K562 (cell line): Measurements from ENCODE around the gene TTC38. TPM values are rescaled to one million over a fixed set of nuclear protein-coding genes. Genes with fewer than 3 reads are reported as not detected.
A peak's percentile ranks its signal among the peaks of the same experiment; 100 is the strongest.

Experiments
- ATAC-seq: fragments of 200-7000 bp; cut with Tn5 transposase; 3 replicates; pipeline ENCODE4 v1.9.1; 2020; ENCODE audit warnings: moderate library complexity
- BruUV-seq: library from RNA; stranded (reverse); fragments of 400-500 nt; replicated peaks from 2 replicates; lab custom pipeline; 2021; lab: Mats Ljungman, UMichigan
- CTCF ChIA-PET: fragments of 300-600 bp; formaldehyde crosslinking; extraction: SDS; loops from one replicate; lab custom pipeline; 2021; ENCODE audit warnings: low intra/inter-chr PET ratio; lab: Yijun Ruan, JAX
- POLR2A ChIA-PET: fragments of 300-600, 350-650 bp; sonication (Branson Sonifier 250); formaldehyde crosslinking; extraction: SDS; loops from one replicate; lab custom pipeline; 2021; ENCODE audit warnings: antibody characterized with exemption, inconsistent platforms; lab: Yijun Ruan, JAX
- DNase-seq, 4 experiments: peaks; one replicate each; pipeline versions ENCODE4 v3.0.0 to v3.0.0-alpha.2; 2011 to 2018; ENCODE audit warnings: low spot score in 3 of 4, mixed read lengths in 3 of 4; ENCODE audit errors: extremely low read depth in 1 of 4
- FAIRE-seq: peaks from 2 replicates; lab custom pipeline; 2011; peaks lifted over from hg19 to GRCh38; lab: Jason Lieb, UNC
- H2AFZ ChIP-seq: 2 replicates; pipeline ENCODE4 v1.6.0; 2011; ENCODE audit warnings: low read depth, low read length, control low read depth, inconsistent platforms
- H3K27ac ChIP-seq: fragments of 200-600 bp; 3 replicates; pipeline ENCODE4 v1.8.0; 2011; ENCODE audit warnings: low read depth, mild to moderate bottlenecking, control low read depth, inconsistent platforms, low read length, moderate library complexity, mixed read lengths; ENCODE audit errors: extremely low read depth
- H3K27me3 ChIP-seq, 2 experiments: fragments of 300-600 bp in 1 of 2; 2 replicates in 1 of 2; 3 replicates in 1 of 2; pipeline versions ENCODE4 v1.6.0 to v1.8.0; 2011; ENCODE audit warnings: inconsistent platforms in 2 of 2, low read length in 2 of 2, mild to moderate bottlenecking in 1 of 2, mixed read lengths in 1 of 2, moderate library complexity in 1 of 2; ENCODE audit not compliant: control insufficient read depth in 2 of 2, insufficient read depth in 2 of 2
- H3K36me3 ChIP-seq: fragments of 300-600 bp; 3 replicates; pipeline ENCODE4 v1.8.0; 2011; ENCODE audit warnings: mild to moderate bottlenecking, low read length, inconsistent platforms; ENCODE audit not compliant: control insufficient read depth, insufficient read depth
- H3K4me1 ChIP-seq, 2 experiments: fragments of 200-600 bp in 1 of 2; replicated peaks in 1 of 2; 2 replicates in 1 of 2; 3 replicates in 1 of 2; pipeline versions ENCODE4 v1.5.1 to v1.8.0; 2011; ENCODE audit warnings: inconsistent platforms in 2 of 2, low read length in 2 of 2, mild to moderate bottlenecking in 1 of 2, mixed read lengths in 1 of 2, moderate library complexity in 1 of 2; ENCODE audit not compliant: control insufficient read depth in 2 of 2, insufficient read depth in 2 of 2
- H3K4me2 ChIP-seq: 2 replicates; pipeline ENCODE4 v1.6.1; 2011; ENCODE audit warnings: low read length, control low read depth, inconsistent platforms, mixed read lengths; ENCODE audit not compliant: insufficient read depth
- H3K4me3 ChIP-seq: fragments of 200-600 bp; sonication (generic), shearing (Covaris generic); 2 replicates; pipeline ENCODE4 v1.5.1; 2016; ENCODE audit warnings: control low read depth, inconsistent platforms
- H3K79me2 ChIP-seq: fragments of 200-600 bp; 3 replicates; pipeline ENCODE4 v1.8.0; 2011; ENCODE audit warnings: low read length, inconsistent platforms; ENCODE audit not compliant: control insufficient read depth, insufficient read depth
- H3K9ac ChIP-seq, 2 experiments: 2 replicates each; pipeline versions ENCODE4 v1.6.0 to v1.6.1; 2011; ENCODE audit warnings: low read depth in 2 of 2, low read length in 2 of 2, control low read depth in 1 of 2, inconsistent platforms in 1 of 2, mild to moderate bottlenecking in 1 of 2, mixed read lengths in 1 of 2; ENCODE audit not compliant: insufficient read depth in 1 of 2
- H3K9me1 ChIP-seq: one replicate; pipeline ENCODE4 v1.6.0; 2011; ENCODE audit warnings: inconsistent platforms, mild to moderate bottlenecking, low read length, moderate library complexity; ENCODE audit not compliant: control insufficient read depth, insufficient read depth
- H3K9me3 ChIP-seq: replicated peaks from 2 replicates; pipeline ENCODE4 v1.5.1; 2011; ENCODE audit warnings: low read depth, low read length, inconsistent platforms; ENCODE audit not compliant: control insufficient read depth, insufficient read depth
- H4K20me1 ChIP-seq: replicated peaks from 2 replicates; pipeline ENCODE4 v1.6.1; 2011; ENCODE audit warnings: low read length, inconsistent platforms, mixed read lengths; ENCODE audit not compliant: control insufficient read depth, insufficient read depth
- HMG20A ChIP-seq: fragments of 450-650 bp; formaldehyde crosslinking; conservative IDR thresholded peaks from 2 replicates; pipeline ENCODE4 v1.4.0; 2020; ENCODE audit warnings: mild to moderate bottlenecking, mixed read lengths
- MEF2D ChIP-seq: conservative IDR thresholded peaks from 2 replicates; pipeline ENCODE4 v1.6.1; 2016; ENCODE audit warnings: low read depth, missing genetic modification characterization, missing compliant biosample characterization
- NELFE ChIP-seq: IDR thresholded peaks from 2 replicates; pipeline ENCODE4 v1.6.1; 2011; ENCODE audit warnings: mild to moderate bottlenecking; ENCODE audit not compliant: insufficient read depth, insufficient read length
- TFAM ChIP-seq: fragments of 250-450 bp; sonication (Bioruptor Pico); conservative IDR thresholded peaks from 2 replicates; pipeline ENCODE4 v1.5.0; 2021; ENCODE audit warnings: mild to moderate bottlenecking, moderate library complexity
- TOE1 ChIP-seq, 2 experiments: fragments of 450-650 bp in 1 of 2; sonication (generic) in 1 of 2; formaldehyde crosslinking in 1 of 2; IDR thresholded peaks; 2 replicates each; pipeline versions ENCODE4 v1.7.1 to v1.8.0; 2016 to 2022; ENCODE audit warnings: borderline replicate concordance in 2 of 2, mild to moderate bottlenecking in 2 of 2, antibody characterized with exemption in 1 of 2, inconsistent platforms in 1 of 2, low read depth in 1 of 2, missing genetic modification reagents in 1 of 2, moderate library complexity in 1 of 2
- ZNF253 ChIP-seq: fragments of 250-450 bp; sonication (Bioruptor Pico); conservative IDR thresholded peaks from 2 replicates; pipeline ENCODE4 v1.6.1; 2021; ENCODE audit warnings: mild to moderate bottlenecking
- ZNF384 ChIP-seq: IDR thresholded peaks from 2 replicates; pipeline ENCODE4 v1.6.1; 2012; ENCODE audit warnings: low read depth, low read length, improper control_type of control experiment
- ZNF408 ChIP-seq: fragments of 250-450 bp; sonication (Bioruptor Pico); IDR thresholded peaks from 2 replicates; pipeline ENCODE4 v1.4.0; 2020; ENCODE audit warnings: low read depth, mild to moderate bottlenecking, moderate library complexity
- ZNF551 ChIP-seq: fragments of 250-450 bp; sonication (Bioruptor Pico); IDR thresholded peaks from 2 replicates; pipeline ENCODE4 v1.5.0; 2021; ENCODE audit warnings: mild to moderate bottlenecking, moderate library complexity
- ZNF695 ChIP-seq: fragments of 450-650 bp; formaldehyde crosslinking; IDR thresholded peaks from 2 replicates; pipeline ENCODE4 v1.4.0; 2020; ENCODE audit warnings: mild to moderate bottlenecking, moderate library complexity
- WGBS: fragments of 100-300 bp; shearing (Covaris generic); methylation state at CpG from one replicate; pipeline ENCODE4 v1.1.6; 2016; ENCODE audit warnings: low coverage, mixed read lengths; ENCODE audit not compliant: insufficient coverage; ENCODE audit errors: missing lambda C conversion rate; 5-methylcytosine and 5-hydroxymethylcytosine counted together
- in situ Hi-C: fragments of 300-500 bp; cut with MboI; formaldehyde crosslinking; loops from 4 replicates; pipeline ENCODE4 v1.15.0; 2018; ENCODE audit warnings: inconsistent platforms, mixed read lengths
- intact Hi-C: fragments of 100-400 bp; cut with micrococcal nuclease; formaldehyde crosslinking; loops from 2 replicates; pipeline ENCODE4 v1.14.2; 2022
- polyA plus RNA-seq, 8 experiments: library from polyadenylated mRNA; depleted of rRNA in 4 of 8; stranded (reverse) in 5 of 8; unstranded in 3 of 8; fragments of >200 nt; fragmentation: Nextera tagmentation in 2 of 8; fragmentation: Illumina TruSeq in 1 of 8; extraction: Ambion mirVana in 2 of 8; extraction: Trizol in 1 of 8; gene quantifications; 2 replicates each; pipeline versions ENCODE4 v1.2.1 to v1.2.3, GENCODE V29; 2011 to 2014; ENCODE audit warnings: inconsistent platforms in 1 of 8, missing spikeins in 1 of 8
- total RNA-seq, 7 experiments: library from RNA; depleted of rRNA in 6 of 7; stranded (reverse); fragments of >200 nt in 6 of 7; fragmentation: Illumina TruSeq in 2 of 7; extraction: Trizol in 2 of 7; gene quantifications; 2 replicates each; pipeline versions ENCODE4 v1.2.1 to v1.2.3, GENCODE V29; 2011 to 2021; ENCODE audit warnings: low replicate concordance in 1 of 7
- TF ChIP-seq, protein P1 (sequence below): fragments of 450-650 bp; IDR thresholded peaks from 2 replicates; pipeline ENCODE4 v1.6.1; 2018; ENCODE audit not compliant: partially characterized antibody
- TF ChIP-seq, protein P2 (sequence below): sonication (generic); formaldehyde crosslinking; IDR thresholded peaks from 2 replicates; pipeline ENCODE4 v1.8.0; 2023; ENCODE audit warnings: missing genetic modification reagents, mild to moderate bottlenecking, borderline replicate concordance

TTC38 gene
- total and polyA plus RNA-seq, 9 of the 15 experiments (the other 6 are each of a cell fraction or from before 2014, with no cell fraction given) = 0.84 to 28.4 (median 18.1) TPM

DNA sequence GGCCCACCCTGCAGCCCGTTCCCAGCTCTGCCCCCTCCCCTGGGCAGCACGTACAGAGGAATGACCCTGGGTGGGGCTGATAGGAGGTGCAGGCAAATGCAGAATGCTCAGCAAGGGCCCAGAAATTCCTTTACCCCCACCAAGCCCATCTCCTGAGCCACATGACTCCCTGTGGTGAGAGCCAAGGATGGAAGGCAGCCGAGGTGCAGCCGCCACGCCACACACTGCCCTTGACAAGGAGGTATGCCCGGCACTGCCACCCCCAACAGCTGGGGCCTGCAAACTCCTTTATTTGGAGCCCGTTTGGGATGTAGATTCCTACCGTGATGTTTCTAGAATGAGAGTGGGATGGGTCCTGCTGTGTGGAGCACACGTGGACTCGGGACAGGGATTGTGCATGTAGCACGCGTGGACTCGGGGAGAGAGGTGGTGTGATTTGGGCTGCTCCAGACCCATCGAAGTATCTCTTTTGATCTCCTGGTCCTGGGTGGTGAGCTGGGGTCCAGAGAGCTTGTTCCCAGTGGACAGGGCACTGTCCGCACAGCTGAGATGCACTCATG, 41.8 kb downstream of the TTC38 start:
- no peak for DNase-seq
- POLR2A ChIA-PET = interaction anchor here (0.6 kb wide), 1 partner anchor 65 kb away, joined by 4 read pairs; no protein-coding TSS in a partner anchor
- H3K9me3 ChIP-seq = no peaks in the 10 kb centered on the region
- FAIRE-seq = no peak
- H3K79me2 ChIP-seq = peaks cover 13% of the 10 kb centered on the region
- intact Hi-C loops = loop anchor here (5.0 kb wide), 1 partner anchor 172 kb away; no protein-coding TSS in a partner anchor
- H3K27ac ChIP-seq = no peak overlapping the region
- no peak overlapping the region for H3K4me2 ChIP-seq
- in situ Hi-C loops = loop anchor here (5.0 to 25.0 kb wide), 2 partner anchors 187 to 297 kb away; no protein-coding TSS in a partner anchor
- WGBS = 100% methylated on average over 8 of the region's 15 CpGs
- CTCF ChIA-PET = interaction anchor here (0.6 kb wide), 1 partner anchor 33 kb away, joined by 4 read pairs; no protein-coding TSS in a partner anchor
- peaks cover 7 to 8% of the 10 kb centered on the region in 2 experiments; a peak in 3 of 5 replicates for H3K4me1 ChIP-seq
- ATAC-seq = no peak
- peak overlapping the region in 1 of 2 experiments; percentile 52; a peak in 1 of 4 replicates for H3K9ac ChIP-seq
- no peak overlapping the region for H3K4me3 ChIP-seq
- peaks cover 41% of the 10 kb centered on the region; the same call in 1 of the 3 replicates for H3K36me3 ChIP-seq
- H3K27me3 ChIP-seq = no peaks in the 10 kb centered on the region
- no peaks in the 10 kb centered on the region for H3K9me1 ChIP-seq
- no peak overlapping the region for H2AFZ ChIP-seq
- no peaks in the 10 kb centered on the region for H4K20me1 ChIP-seq
- BruUV-seq = no TSS peak
- TF ChIP-seq ZNF551 (CRISPR knock-in tag) = no peak
- TF ChIP-seq ZNF408 (CRISPR knock-in tag) = no peak
- TF ChIP-seq NELFE = no peak
- TF ChIP-seq ZNF695 (CRISPR knock-in tag) = no peak
- no peak for TF ChIP-seq ZNF384
- TF ChIP-seq MEF2D (tag) = no peak
- no peak for TF ChIP-seq ZNF253 (CRISPR knock-in tag)
- TF ChIP-seq, protein P1, sequence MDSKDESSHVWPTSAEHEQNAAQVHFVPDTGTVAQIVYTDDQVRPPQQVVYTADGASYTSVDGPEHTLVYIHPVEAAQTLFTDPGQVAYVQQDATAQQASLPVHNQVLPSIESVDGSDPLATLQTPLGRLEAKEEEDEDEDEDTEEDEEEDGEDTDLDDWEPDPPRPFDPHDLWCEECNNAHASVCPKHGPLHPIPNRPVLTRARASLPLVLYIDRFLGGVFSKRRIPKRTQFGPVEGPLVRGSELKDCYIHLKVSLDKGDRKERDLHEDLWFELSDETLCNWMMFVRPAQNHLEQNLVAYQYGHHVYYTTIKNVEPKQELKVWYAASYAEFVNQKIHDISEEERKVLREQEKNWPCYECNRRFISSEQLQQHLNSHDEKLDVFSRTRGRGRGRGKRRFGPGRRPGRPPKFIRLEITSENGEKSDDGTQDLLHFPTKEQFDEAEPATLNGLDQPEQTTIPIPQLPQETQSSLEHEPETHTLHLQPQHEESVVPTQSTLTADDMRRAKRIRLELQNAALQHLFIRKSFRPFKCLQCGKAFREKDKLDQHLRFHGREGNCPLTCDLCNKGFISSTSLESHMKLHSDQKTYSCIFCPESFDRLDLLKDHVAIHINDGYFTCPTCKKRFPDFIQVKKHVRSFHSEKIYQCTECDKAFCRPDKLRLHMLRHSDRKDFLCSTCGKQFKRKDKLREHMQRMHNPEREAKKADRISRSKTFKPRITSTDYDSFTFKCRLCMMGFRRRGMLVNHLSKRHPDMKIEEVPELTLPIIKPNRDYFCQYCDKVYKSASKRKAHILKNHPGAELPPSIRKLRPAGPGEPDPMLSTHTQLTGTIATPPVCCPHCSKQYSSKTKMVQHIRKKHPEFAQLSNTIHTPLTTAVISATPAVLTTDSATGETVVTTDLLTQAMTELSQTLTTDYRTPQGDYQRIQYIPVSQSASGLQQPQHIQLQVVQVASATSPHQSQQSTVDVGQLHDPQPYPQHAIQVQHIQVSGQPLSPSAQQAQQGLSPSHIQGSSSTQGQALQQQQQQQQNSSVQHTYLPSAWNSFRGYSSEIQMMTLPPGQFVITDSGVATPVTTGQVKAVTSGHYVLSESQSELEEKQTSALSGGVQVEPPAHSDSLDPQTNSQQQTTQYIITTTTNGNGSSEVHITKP = no peak
- TF ChIP-seq TFAM (CRISPR knock-in tag) = no peak
- TF ChIP-seq, protein P2, sequence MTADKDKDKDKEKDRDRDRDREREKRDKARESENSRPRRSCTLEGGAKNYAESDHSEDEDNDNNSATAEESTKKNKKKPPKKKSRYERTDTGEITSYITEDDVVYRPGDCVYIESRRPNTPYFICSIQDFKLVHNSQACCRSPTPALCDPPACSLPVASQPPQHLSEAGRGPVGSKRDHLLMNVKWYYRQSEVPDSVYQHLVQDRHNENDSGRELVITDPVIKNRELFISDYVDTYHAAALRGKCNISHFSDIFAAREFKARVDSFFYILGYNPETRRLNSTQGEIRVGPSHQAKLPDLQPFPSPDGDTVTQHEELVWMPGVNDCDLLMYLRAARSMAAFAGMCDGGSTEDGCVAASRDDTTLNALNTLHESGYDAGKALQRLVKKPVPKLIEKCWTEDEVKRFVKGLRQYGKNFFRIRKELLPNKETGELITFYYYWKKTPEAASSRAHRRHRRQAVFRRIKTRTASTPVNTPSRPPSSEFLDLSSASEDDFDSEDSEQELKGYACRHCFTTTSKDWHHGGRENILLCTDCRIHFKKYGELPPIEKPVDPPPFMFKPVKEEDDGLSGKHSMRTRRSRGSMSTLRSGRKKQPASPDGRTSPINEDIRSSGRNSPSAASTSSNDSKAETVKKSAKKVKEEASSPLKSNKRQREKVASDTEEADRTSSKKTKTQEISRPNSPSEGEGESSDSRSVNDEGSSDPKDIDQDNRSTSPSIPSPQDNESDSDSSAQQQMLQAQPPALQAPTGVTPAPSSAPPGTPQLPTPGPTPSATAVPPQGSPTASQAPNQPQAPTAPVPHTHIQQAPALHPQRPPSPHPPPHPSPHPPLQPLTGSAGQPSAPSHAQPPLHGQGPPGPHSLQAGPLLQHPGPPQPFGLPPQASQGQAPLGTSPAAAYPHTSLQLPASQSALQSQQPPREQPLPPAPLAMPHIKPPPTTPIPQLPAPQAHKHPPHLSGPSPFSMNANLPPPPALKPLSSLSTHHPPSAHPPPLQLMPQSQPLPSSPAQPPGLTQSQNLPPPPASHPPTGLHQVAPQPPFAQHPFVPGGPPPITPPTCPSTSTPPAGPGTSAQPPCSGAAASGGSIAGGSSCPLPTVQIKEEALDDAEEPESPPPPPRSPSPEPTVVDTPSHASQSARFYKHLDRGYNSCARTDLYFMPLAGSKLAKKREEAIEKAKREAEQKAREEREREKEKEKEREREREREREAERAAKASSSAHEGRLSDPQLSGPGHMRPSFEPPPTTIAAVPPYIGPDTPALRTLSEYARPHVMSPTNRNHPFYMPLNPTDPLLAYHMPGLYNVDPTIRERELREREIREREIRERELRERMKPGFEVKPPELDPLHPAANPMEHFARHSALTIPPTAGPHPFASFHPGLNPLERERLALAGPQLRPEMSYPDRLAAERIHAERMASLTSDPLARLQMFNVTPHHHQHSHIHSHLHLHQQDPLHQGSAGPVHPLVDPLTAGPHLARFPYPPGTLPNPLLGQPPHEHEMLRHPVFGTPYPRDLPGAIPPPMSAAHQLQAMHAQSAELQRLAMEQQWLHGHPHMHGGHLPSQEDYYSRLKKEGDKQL (CRISPR knock-in tag) = no peak
- no peak for TF ChIP-seq TOE1 (IDR thresholded peaks at IDR 0.05; ENCODE audit: borderline replicate concordance)
- TF ChIP-seq TOE1 (CRISPR knock-in tag; IDR thresholded peaks at IDR 0.05; ENCODE audit: borderline replicate concordance, low read depth) = no peak
- no peak for TF ChIP-seq HMG20A (CRISPR knock-in tag)
